PFSK-1 (cell line): ENCODE data around the gene FGF8.

Experiments
- POLR2AphosphoS5 ChIP-seq: IDR thresholded peaks from 2 replicates; pipeline ENCODE4 v1.6.1; 2012; ENCODE audit warnings: low read depth, mild to moderate bottlenecking, control low read depth, low read length, moderate library complexity
- SIN3A ChIP-seq: IDR thresholded peaks from 2 replicates; pipeline ENCODE4 v1.6.1; 2012; ENCODE audit warnings: mild to moderate bottlenecking, low read length, moderate library complexity, borderline replicate concordance; ENCODE audit not compliant: insufficient read depth
- TAF1 ChIP-seq: IDR thresholded peaks from 2 replicates; pipeline ENCODE4 v1.6.1; 2012; ENCODE audit warnings: low read length, control low read depth, borderline replicate concordance; ENCODE audit not compliant: insufficient read depth

- TF ChIP-seq TAF1 (no peak), POLR2AphosphoS5 (no peak), SIN3A (no peak)
These were observed 39.2 kb downstream of the FGF8 start for GRCh38 chr10:101736666-101737065.
